ENCODE measurements around the gene TBCD.

DNA sequence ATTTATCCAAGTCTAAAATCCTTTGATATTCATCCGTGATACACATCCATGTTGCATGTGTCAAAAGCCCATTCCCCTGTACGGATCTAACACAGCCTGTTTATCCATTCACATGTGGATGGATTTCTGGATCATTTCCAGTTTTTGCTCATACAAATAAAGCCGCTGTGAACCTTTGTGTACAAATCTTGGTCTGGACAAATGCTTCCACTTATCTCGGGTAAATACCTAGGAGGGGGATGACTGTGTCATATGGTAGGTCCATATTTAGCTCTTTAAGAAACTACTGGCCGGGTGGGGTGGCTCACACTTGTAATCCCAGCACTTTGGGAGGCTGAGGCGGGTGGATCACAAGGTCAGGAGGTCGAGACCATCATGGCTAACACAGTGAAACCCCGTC is 6.3 kb upstream of the TBCD start:
- TF ChIP-seq, protein P1, sequence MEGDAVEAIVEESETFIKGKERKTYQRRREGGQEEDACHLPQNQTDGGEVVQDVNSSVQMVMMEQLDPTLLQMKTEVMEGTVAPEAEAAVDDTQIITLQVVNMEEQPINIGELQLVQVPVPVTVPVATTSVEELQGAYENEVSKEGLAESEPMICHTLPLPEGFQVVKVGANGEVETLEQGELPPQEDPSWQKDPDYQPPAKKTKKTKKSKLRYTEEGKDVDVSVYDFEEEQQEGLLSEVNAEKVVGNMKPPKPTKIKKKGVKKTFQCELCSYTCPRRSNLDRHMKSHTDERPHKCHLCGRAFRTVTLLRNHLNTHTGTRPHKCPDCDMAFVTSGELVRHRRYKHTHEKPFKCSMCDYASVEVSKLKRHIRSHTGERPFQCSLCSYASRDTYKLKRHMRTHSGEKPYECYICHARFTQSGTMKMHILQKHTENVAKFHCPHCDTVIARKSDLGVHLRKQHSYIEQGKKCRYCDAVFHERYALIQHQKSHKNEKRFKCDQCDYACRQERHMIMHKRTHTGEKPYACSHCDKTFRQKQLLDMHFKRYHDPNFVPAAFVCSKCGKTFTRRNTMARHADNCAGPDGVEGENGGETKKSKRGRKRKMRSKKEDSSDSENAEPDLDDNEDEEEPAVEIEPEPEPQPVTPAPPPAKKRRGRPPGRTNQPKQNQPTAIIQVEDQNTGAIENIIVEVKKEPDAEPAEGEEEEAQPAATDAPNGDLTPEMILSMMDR (conservative IDR thresholded peaks at IDR 0.05 in 1 of 2, IDR thresholded peaks at IDR 0.05 in 1 of 2; ENCODE audit: low read depth in 1 of 2, low read length in 2 of 2) = no peak
- TF ChIP-seq EZH2 (IDR thresholded peaks at IDR 0.05; ENCODE audit: low read length, missing control alignments) = no peak

Measured in fibroblast of lung (primary cell).